ENCODE results near the gene COL25A1.
"Not testable (repeated sequence)": the region's sequence is repeated elsewhere in the genome, so short reads cannot be mapped to it uniquely, and the experiment has no call there.

Gene COL25A1

DNA sequence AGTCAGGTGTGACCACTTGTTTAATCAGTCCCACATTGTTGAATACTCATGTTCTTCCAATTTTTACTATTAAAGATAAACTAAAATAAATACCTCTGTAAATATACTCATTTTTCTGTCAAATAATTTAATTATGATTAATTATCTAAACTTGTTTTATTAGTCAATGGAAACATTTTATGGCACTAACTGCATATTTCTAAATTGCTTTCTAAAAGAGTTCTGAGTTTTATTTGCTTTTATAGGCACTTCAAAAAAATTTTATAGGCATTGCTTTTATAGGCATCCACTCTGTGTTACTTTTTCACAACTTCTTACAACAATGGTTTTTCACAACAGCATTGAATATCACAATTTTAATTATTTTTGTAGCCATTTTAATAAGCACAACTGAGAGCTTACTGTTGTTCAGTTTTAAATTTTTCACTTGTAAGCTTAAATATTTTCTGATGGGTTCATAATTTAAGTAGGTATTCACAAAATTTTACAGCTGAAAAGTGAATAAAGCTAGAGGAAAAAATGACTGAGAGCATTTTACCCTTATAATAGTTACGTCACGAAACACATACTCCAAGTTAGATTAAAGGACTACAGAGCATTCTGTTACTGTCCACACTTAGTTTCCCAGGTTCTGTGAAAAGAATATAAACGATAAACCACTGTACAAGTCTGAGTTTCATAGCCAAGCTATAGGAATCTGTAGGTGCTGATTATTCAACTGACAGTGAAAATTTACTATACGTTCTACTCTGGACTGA, 398.8 kb downstream of the COL25A1 start:
- no peak for DNase-seq (ENCODE audit: low read depth)

DNA sequence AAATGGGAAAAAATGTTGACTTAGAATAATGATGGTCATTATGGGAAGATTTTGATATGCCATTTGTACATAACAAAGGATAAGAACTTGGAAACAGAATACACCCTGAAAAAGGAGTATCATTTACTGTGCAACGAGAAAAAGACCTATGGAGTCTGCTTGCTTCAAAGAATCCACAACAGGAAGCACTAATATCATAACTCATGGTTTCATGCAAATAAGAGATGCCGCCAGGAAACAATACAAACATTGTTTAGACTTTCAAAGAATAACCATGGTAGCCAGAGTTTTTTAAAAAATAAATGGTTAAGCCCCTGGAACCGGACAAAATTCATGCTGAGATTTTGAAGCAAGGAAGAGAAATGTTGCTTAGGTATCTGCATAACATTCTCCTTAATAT, 399.7 kb downstream of the COL25A1 start:
- DNase-seq (ENCODE audit: low read depth), result no peak

DNA sequence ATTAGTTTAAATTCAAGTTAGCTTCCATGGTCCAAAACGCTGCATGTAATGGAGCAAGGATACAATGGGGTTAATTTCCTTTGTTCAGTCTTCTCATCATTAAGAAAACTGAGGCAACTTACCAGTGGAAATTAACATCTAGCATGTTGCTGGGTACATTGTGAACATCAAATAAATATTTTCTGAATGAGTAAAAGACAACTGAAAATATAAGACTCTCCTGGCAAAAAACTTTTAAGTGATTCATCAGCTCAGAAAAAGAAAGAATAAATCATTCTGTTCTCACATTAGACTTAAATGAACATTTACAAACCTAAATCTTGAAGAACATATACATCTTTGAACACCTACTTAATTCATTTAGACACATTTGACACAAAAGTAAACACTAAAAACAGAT, 401.2 kb downstream of the COL25A1 start:
- no peak for DNase-seq (ENCODE audit: low read depth)

DNA sequence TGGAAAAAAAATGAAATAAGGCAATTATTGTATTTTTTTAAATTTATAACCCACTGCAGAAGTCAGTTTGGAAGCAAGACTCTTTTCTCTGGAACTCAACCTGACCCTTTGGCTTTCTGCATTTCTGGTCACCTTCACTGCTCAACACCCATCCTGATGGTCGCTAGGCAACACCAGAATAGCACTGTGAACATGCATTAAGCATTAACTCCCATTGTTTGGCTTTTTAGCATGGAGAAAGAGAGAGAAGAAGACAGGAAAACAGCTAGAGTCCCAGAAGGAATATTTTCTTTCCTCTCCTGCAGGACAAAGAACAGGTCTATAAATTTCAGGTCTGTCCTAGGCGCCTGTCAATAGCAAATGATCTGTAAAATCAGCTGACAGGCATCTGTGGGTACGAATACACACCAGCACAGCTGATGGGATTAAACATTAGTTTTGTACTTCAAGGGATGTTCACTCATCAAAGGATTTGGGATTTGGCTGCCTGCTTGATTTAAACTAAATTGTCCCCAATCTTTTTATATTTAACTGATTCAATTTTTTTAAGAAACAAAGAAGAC, 402.4 kb downstream of the COL25A1 start:
- no peak for DNase-seq (ENCODE audit: low read depth)

DNA sequence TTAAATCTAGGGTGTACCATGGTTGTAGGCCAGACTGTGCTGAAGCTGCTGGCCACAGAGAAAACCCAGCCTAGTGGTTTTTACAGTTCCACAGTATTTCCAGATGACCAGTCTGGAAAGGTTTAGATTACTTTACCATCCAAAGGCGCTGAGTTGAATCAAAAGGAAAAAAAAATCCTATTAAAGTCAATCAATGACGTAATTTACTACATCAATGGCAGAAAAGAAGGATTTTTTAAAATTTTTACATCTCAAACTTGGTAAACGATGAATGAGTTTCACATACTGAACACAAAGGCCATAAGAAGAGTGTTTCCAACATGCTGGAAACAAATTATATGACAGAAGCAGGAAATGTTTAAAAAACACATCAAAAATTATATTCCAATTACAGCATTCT, 409.0 kb downstream of the COL25A1 start:
- no peak for DNase-seq (ENCODE audit: low read depth)

DNA sequence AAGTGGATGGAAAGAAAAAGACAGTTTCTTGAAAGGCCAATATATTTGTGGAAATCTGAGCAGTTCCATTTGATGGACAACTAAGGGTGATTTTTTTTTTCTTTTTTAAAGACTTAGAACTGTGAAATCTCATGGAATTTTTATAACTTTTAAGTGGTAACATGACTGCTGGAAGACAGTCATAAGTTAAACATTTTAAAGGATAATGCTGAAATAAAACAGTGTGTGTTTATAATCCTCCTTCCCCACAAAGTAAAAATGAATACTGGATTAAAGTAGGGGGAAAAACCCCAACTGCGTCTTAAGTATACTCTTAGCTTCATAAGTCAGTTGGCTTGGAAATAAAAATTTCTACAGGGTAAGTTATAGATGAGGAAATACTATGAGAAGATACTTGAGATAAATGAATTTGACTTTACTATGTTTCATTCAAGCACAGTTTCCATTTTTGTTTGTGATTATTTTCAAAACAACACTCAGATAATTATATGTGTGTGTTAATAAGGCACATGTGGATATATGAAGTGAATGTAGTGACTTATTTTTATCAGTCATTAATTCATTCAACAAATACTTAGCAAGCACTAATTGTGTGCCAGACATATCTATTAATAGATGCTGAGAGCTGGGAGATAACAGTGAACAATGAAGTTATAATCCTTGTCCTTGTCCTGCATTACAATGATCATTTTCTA, 410.4 kb downstream of the COL25A1 start:
- DNase-seq (ENCODE audit: low read depth), result no peak

DNA sequence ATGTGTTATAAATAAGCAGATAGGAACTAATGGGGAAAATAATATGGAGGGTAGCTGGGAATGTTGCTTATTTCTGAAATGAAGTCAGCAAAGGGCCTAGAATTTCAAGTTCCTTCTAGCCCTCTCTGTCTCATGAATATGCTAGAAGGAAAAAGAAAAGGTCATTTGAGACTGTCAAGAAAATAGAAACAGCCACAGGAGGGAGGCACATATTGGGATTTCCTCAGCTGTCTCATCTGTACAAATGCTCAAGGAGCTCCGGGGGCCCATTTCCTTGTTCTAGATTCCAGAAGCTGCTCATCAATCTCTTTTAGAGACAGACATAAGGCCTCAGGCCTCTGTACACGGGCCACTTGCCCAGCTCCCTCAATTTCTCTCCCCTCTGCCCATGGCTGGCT, 412.0 kb downstream of the COL25A1 start:
- DNase-seq (ENCODE audit: low read depth), result no peak

DNA sequence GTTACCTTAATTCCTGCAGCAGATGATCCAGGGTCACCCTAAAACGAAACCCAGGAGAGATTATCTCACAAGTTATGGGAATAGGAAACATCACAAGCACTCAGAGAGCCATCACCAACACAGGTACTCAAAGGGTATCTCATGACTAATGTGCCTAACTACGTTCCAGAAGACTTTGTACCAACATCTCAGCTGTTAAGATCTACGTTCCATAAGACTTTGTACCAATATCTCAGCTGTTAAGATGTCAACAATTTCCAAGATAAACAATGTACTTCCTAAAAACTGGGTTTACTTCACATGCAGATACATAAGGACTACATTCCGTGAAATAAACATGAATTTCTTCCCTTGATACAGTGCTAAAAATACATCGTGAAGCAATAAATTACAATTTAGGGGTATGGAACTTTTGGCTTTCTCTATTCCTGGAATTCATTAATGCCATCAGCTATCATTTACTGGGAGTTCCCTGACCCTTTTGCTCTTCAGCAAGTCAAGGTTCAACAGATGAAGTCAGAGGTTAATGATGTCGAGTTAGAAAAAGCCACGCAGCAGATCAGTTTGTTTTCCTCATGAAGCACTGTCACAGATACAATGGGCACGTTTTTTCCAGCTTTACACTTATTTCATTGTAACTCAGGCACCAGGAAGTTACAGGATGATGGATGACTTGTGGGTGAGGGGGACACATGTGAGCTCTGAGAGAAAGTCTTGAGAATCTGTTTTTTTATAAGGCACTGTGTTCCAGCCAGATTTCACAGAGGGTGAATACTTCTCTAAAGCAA, 412.6 kb downstream of the COL25A1 start:
- DNase-seq (ENCODE audit: low read depth), result no peak

DNA sequence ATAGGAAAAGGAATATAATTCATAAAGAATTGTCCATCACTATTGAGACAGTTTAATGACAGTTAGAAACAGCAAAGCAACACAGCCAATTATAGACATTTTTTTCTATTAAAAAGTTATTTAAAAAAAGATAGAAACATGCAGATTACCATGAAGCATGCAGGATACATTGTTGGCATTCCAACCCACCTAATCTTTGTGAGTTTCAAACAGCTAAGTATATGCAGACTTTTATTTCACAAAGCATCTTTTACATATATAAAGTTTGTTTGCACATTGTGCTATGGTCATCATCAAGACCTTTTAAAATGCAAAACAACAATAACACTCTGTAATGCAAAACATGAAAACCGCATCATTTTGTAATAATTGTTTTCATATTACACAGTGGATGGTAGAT, 413.7 kb downstream of the COL25A1 start:
- no peak for DNase-seq (ENCODE audit: low read depth)

DNA sequence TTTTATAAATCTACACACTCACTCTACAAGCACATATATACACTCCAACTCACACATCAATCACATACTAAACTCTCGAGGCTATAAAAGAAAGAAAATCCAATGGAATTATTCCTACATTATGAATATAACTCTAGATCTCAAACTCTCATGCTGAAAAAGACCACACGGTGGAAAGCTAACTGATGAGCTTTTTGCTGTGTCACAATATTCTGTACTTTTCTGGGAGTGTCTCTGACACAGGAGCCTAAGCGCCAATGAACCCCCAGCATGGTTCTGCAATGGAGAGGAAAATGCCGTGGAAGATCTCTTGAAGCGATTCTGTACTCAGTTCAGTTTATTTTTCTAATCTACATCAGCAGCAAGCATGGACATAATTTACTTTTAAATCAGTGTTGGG, 415.4 kb downstream of the COL25A1 start:
- no peak for DNase-seq (ENCODE audit: low read depth)

DNA sequence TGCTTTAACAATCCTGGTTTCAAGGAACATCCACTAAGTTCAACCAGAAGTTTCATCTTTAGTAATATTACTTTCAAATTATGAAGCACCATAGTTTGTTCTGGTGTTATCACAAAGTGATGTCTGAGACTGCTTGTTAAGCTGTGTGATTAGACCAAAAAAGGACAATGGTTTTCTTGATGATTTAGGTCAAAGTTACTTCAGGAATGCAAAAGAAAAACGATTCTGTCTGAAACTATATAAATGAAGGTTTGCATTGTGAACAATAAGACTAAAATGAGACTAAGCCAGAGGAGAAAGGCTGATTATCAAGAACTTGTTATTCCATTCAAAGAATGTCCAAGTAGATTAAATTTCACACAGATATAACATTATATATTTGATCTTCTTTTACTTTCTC, 417.2 kb downstream of the COL25A1 start:
- DNase-seq (ENCODE audit: low read depth), result no peak

DNA sequence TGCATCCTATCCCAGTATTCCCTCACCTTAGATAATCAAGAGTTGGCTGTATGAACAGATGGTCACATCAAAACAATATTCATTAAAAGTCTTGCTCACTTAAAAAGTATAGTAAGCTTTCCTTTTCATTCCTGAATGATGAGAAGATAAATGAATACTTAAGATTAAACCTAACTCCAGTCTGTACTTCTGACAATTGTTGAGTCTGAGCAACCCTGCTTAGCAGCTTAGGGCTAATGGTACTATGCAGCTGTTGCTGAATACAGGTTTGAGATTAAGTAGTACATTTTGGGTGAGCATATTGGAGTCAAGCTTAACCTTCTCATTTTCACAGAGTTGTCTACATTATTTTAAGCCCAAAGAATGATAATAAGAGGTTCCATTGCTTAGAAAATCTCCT, 417.9 kb downstream of the COL25A1 start:
- no peak for DNase-seq (ENCODE audit: low read depth)

DNA sequence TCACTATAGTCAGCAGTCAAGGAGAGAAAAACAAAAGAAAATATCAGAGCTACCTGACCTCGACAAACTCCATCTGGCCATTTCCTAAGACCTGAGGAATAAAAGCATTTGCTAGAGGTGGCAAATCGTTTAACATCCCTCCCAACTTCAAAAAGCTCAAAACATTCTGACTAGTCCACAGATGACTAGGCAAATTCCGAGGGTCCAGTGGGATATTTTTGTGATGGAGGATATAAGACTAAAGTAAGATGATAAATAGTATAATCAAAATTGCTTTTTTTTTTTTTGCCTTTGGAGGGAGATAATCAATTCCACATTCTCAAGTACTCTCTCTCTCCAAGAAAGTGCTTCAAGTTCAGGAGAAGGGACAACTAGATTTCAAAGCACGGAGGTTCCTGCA, 420.5 kb downstream of the COL25A1 start:
- no peak for DNase-seq (ENCODE audit: low read depth)

DNA sequence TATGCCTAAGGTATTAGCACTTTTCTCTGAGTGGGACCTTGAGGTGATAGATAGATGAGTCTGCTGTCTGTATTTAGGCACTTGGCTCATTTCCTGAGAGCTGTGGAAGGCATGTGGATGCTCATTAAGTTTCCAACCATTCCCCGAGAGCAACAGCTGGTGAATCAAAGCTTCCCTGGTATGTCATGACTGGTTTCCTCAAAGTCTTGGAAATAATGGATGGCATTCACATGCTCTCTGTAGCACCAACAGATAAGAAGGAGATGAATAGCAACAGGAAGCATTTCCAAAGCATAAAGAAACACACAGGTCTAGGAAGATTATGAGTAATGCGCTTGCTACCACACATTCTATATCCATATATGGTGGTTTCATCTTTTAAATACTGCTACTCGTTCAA, 421.3 kb downstream of the COL25A1 start:
- no peak for DNase-seq (ENCODE audit: low read depth)

DNA sequence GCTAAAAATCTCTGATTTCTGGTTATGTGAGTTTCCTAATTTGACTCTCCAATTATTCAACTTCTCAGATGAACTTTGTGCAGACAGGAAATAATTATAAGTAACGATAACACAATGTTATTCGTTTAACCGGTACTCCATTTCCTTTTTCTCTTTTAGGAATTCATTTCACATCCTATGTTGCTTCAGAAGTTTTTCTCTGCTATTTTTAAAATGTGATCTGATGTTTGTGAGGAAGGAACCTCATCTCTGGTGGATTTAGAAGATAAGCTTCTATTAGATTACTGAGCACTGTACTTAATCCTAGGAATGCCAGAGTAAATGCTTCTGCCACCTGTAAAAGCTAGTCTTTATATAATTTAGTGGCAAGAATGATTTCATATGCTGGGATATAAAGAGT, 423.7 kb downstream of the COL25A1 start:
- DNase-seq (ENCODE audit: low read depth), result no peak

DNA sequence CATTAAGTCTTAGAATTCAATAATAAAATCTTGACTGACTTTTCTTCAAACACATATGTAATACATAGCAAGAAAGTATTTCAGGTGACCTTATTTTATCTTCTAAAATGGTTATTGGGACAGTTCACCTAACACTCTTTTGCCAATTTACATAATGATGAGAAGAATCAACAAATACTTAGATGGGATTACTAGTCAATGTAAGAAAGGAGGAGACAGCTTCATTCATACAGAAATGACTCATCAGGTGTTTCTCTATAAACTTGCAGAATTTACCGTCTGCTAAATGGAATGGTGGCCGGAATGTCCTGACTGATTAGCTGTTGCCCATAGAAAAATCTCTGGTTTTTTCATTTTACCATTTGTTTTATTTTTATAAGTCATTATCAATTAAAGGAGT, 424.6 kb downstream of the COL25A1 start:
- DNase-seq (ENCODE audit: low read depth), result no peak

DNA sequence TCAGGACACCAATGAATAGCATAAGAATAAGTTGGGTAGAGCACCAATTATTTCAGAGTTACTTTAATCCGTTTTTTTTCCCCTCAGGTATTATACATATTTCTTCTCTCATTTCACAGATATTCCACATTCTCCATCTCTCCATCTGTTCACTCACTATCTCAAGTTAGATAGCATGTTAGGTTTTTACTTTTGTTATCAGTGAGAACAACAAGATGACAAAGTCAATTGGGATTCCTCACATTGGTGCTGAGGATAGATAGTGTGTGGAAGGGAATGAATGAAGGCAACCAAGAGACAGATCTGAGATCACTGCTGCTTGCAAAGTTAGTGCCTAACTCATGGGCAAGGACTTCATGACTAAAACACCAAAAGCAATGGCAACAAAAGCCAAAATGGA, 427.7 kb downstream of the COL25A1 start:
- no peak for DNase-seq (ENCODE audit: low read depth)

DNA sequence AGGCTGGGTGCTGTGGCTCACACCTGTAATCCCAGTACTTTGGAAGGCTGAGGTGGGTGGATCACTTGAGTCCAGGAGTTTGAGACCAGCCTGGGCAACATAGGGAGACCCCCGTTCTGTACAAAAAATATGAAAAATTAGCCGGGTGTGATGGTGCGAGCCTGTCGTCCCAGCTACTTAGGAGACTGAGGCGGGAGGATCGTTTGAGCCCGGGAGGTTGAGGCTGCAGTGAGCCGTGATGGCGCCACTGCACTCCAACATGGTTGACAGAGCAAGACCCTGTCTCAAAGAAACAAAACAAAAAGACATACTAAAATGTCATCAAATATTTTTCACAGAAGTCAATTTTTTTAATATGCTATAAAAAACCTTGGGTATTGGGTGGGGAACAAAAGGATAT, 432.5 kb downstream of the COL25A1 start:
- not testable (repeated sequence) for DNase-seq (ENCODE audit: low read depth)

DNA sequence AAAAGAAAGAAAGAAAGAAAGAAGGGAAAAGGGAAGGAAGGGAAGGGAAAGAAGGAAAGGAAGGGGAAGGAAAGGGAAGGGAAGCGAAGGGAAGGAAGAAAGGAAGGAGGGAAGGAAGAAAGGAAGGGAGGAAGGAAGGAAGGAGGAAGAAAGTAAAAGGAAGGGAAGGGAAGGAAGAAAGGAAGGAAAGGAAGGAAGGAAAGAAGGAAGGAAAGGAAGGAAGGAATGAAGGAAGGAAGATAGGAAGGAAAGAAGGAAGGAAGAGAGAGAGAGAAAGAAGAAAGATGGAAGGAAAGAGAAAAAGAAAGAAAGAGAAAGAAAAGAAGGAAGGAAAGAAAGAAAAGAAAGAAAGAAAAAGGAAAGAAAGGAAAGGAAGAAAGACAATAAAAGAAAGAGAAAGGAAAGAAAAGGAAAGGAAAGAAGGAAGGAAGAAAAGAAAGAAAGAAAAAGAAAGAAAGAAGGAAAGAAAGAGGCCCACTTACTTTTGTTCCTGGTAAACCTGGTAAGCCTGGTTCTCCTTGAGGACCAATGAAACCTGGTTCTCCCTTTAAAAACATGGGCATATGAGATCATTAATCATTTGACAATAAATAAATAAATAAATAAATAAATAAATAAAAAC, 433.7 kb downstream of the COL25A1 start:
- DNase-seq (ENCODE audit: low read depth), result no peak

DNA sequence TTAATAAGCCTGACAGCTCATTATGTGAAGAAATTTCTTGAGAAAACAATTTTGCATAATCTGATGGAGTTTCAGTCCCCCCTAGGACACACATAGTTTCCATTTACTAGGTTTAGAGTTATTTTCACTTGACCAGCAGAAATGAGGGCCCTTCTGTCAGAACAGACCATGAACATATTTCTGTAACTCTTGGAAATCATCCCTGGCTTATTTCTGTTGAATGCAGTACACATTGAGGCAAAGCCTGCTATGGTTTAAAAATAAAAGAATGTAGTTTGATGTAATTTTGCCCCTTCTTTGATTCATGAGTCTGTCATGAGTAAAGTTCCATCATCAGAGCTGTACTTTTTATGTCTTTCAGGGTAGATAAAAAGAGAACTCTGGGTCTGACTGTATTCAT, 435.0 kb downstream of the COL25A1 start:
- DNase-seq (ENCODE audit: low read depth), result no peak

DNA sequence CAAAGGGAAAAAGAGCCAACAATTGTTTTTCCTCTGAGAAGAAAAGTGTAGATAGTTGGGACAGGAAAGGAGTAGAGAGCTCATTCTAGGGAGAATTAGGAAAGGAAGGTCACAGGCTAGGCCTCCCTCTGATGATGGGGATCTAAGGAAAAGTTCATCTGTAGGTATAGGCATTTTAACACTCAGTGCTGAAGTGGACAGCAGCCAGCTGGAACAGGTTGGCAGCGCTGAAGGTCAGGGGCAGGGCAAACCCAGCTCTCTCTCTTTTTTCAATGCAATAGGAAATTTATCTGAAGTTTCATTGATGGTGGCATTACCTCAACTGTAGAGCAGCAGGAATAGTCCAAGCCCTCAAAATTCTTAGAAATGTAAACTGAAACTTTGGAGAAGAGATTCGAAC, 441.1 kb downstream of the COL25A1 start:
- DNase-seq (ENCODE audit: low read depth), result no peak

DNA sequence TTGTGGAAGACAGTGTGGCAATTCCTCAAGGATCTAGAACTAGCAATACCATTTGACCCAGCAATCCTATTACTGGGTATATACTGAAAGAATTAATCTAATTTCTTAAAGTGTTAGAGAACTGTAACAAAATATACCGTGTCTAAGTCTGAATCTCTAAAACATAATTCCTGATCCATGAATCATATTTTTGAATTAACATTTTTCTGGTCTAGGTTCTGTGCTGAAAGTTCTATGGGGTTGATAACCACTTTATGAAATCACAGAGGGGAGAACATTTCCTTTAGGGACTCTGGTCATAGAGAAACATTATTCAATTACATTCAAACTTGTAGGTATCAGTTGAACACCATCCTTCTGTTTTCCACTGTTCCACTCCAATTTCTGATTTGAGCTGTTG, 447.7 kb downstream of the COL25A1 start:
- no peak for DNase-seq (ENCODE audit: low read depth)

Data from activated T-cell treated with anti-CD3 and anti-CD28 coated beads for 48 hours (primary cell).